ENCODE results near the gene NDUFA3. TPM values are rescaled to one million over a fixed set of nuclear protein-coding genes. Genes with fewer than 3 reads are reported as not detected.

The NDUFA3 gene
- total RNA-seq, 1 experiment from 2014 or later, result 34.1 TPM

DNA sequence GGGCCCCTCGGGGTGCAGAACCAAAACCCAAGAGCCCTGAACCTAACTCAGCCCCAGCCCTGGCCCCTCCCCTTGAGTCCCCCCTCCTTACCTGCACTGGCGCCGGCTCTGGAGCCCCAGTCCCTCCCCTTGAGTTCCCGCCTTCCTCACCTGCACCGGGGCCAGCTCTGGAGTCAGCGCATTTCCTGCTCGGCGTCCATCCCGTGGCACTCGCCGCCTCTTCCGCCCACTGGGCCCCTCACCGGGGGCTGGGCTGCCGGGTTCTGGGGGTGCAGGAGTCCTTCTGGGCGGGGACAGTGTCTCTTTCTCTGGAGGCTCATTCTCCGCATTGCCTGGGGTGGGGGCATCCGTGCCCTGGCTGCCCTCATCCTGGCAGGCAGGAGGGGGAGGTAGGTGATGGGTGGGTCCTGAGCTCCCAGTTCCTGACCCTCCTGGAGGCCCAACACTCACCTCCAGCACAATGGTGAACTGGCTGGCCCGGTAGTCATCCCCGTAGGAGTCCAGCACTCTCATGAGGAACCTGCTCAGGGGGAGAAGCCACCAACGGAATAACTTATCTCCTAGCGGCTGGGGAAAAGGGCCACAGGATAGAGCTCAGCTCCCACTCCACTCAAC lies 5.3 kb downstream of the NDUFA3 start:
- DNase-seq (ENCODE audit: low read depth), result no peak

DNA sequence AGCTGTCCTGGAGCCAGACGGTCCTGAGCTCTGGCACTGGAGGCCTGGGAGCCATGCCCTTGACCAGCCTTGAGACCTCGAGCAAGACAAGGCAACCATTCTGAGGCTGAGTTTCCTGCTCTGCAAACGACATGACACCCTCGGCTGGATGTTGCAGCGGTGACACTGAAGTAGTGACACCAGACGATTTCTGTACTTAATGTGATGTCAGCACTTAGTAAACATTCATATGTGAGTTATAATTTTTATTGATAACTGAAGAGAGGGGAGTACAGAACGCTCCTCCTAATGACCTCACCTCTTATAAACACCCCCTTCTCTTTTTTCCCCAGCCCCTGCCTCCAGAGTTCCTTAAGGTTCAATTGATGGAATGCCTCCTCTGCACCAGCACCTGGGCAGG lies 5.8 kb downstream of the NDUFA3 start:
- no peak for DNase-seq (ENCODE audit: low read depth)

DNA sequence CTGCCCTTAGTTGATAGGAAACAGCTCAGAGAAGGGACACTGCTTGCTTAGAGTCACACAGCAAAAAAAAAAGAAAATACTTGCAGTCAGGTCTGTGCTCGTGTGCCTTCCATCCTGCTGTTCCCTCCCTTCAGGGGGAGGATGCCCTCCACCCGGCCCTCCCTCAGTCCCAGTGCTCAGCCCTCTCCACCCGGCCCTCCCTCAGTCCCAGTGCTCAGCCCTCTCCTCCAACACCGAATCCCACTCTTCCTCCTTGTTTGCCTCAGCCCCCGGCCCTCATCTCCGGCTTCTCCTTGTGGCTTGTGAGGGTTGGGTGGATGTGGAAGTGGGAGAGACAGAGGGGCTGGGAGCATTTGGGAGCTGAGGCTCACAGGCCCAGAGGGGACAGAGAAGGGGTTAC lies 7.0 kb downstream of the NDUFA3 start:
- DNase-seq (ENCODE audit: low read depth), result no peak

DNA sequence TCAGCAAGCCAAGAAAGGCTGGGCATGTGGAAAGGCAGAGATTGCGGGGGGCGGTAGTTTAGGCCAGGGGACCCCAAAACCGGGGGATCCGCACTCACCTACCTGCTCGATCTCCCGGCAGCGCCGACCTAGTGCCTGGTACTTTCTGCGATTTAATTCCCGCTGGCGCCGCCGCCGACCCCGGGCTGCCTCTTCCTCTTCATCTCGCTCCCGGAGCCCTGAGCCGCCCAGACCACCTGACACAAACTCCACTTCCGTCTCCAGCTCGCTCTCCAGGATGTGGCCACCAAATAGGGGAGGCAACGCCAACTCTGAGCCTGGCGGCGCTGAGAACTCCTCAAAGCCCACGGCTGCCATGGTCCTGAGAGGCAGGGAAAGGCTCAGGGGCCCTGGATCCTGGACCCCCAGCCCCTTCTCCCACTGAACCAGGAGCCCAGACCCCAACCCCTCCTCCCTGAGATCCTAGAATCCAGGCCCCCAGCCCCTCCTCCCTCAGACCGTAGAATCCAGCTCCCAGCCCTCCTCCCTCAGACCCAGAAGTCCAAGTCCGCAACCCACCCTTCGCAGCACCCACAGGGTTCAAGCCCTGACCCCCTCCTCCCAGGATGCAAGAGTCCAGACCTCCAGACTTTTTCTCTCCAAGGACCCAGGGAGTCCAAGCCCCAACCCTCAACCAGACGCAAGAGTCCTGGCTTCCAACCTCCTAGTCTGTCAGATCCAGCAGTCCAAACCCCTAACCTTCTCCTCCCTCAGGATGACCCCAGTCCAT lies 11.9 kb downstream of the NDUFA3 start:
- peak; percentile 78 for DNase-seq (ENCODE audit: low read depth)

DNA sequence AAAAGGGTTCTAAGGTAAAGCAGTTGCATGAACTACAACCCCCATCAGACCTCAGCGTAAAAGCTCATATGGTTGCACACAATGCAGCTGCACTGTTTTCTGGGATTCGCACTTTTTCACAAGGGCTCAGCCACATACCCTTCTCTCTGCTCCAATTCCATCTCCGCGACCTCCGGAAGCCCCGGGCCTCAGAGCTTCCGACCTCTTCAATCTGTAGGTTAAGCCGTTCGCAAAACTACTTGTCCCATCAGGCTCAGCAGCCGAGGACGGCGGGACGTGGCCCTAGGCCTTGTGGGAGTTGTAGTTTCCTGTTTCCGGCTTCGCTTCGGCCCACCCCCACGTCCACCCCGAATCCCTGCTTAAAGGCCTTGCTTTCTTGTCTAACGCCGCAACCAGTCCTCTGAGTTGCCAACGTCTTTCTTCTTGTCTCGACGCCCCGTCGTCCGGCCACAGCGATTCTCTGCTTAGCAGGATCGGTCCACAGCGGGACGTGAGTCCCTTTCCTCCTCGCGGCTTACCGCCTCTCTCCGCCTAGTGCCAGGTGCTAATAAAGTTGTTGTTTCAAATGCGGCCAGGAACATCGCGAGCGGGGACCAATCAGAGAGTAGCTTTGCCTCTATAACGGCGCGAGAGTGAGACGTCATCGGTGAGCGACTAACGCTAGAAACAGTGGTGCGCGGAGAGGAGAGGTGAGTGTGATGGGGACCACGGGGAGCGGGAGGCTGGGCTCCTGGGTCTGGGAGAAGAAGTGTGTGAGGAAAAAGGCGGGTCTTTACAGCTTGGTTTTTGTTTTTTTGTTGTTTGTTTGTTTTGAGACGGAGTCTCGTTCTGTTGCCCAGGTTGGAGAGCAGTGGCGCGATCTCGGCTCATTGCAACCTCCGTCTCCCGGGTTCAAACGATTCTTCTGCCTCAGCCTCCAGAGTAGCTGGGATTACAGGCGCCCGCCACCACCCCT lies 12.7 kb downstream of the NDUFA3 start, which contains the start of the genes PRPF31 and TFPT:
TSS of gene PRPF31 (plus strand) at position 646 of the 955 bp plus-strand sequence. CDS start 2,525 bp downstream, outside the sequence.
TSS of gene TFPT (minus strand) at position 549 of the 955 bp plus-strand sequence. CDS start at position 161, 388 bp downstream.
- DNase-seq (ENCODE audit: low read depth), result peak; percentile 98

DNA sequence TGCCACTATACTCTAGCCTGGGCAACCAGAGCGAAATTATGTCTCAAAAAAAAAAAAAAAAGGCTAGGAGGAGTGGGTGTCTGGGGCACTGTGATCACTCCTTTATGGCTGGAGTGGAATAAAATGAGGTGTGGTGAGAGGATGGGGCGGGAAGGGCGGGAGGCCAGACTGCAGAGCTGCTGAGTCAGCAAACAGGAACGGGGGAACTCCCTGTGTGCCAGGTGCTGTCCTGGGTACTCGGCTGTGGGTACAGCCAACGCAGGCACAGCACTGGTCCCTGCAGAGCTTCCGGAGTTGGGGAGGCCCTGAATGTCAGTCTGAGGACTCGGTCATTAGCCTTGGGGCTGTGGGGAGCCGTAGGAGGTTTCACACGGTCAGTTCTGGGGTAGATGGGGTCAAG lies 18.6 kb downstream of the NDUFA3 start:
- no peak for DNase-seq (ENCODE audit: low read depth)

DNA sequence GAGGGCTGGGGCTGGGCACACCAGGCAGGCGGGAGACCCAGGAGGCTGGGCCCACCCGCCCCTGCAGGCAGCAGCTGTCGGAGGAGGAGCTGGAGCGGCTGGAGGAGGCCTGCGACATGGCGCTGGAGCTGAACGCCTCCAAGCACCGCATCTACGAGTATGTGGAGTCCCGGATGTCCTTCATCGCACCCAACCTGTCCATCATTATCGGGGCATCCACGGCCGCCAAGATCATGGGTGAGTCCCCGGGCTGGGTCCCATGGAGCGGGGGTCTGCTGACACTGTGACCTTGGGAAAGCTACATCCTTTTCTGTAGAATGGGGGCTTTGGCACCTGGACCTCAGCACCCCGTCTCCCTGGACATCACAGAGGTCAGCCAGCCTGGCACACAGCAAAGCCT lies 21.0 kb downstream of the NDUFA3 start:
- no peak for DNase-seq (ENCODE audit: low read depth)

DNA sequence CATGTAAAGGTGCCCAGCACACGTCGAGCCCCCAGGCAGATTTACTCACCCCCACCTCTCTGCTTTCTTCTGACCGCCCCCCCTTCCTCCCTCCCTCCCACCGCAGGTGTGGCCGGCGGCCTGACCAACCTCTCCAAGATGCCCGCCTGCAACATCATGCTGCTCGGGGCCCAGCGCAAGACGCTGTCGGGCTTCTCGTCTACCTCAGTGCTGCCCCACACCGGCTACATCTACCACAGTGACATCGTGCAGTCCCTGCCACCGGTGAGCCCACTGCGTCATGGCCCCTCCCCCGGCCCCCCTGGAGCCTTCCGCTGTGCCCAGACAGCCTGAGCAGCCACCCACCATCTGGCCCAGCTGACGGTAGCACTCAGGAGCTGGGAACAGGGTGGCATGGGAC lies 21.7 kb downstream of the NDUFA3 start:
- DNase-seq (ENCODE audit: low read depth), result no peak

DNA sequence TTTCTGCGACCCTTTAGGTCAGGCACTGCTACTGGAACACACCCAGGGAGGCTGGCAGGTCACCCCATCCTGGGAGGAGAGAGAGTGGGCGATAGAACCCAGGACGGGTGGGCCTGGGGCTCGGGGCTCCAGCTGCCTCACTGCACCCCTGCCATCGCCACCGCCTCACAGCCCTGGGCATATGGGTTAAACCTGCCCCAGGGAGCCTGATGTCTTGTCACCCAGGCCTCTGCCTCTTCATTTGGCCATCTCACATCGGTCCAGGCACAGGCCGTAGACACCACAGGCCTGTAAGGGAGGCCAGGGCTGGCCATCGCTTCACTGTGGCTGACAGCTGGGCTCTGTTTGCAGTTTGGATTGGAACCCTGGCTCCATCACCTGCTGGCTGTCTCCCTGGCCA lies 23.1 kb downstream of the NDUFA3 start:
- DNase-seq (ENCODE audit: low read depth), result no peak

DNA sequence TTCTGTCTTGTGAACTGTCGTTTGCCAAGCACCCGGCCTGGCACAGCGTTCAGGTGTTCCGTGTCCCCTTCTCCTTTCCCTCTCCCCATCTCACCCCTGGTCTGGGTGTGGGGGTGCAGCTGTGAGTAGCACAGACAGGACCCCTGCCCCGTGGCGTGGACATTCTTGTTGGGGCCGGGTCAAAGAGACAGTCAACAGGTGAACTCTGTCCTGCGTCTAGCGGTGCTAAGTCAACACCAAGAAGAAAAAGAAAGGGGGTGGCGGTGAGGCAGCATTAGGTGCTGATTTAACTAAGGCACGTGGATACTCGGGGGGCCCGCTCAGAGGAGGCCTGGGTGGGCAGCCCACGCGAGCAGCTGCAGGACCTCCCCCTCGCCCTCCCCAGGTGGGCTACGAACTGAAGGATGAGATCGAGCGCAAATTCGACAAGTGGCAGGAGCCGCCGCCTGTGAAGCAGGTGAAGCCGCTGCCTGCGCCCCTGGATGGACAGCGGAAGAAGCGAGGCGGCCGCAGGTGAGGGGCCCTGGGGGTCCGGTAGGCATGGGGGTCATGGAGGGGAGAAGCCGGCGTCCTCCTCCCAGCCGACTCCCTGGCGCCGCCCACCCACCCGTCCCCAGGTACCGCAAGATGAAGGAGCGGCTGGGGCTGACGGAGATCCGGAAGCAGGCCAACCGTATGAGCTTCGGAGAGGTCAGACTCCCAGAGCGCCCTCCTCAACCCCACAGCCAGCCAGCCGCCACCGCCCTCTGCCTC lies 25.2 kb downstream of the NDUFA3 start:
- DNase-seq (ENCODE audit: low read depth), result no peak

DNA sequence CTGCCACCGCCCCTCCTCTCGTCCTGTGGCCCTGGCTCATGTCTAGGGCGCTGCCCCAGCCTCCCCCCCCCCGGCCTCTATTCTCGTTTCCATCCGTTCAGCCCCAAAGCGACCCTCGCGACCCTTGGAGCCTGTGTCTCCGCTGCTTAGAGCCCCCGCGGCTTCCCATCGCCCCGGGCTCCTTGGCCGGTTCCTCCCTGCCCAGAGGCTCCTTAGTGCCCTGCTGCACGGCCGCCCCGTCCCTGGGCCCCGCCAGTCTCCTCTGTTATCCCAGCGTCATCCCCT lies 25.7 kb downstream of the NDUFA3 start:
- no peak for DNase-seq (ENCODE audit: low read depth)

DNA sequence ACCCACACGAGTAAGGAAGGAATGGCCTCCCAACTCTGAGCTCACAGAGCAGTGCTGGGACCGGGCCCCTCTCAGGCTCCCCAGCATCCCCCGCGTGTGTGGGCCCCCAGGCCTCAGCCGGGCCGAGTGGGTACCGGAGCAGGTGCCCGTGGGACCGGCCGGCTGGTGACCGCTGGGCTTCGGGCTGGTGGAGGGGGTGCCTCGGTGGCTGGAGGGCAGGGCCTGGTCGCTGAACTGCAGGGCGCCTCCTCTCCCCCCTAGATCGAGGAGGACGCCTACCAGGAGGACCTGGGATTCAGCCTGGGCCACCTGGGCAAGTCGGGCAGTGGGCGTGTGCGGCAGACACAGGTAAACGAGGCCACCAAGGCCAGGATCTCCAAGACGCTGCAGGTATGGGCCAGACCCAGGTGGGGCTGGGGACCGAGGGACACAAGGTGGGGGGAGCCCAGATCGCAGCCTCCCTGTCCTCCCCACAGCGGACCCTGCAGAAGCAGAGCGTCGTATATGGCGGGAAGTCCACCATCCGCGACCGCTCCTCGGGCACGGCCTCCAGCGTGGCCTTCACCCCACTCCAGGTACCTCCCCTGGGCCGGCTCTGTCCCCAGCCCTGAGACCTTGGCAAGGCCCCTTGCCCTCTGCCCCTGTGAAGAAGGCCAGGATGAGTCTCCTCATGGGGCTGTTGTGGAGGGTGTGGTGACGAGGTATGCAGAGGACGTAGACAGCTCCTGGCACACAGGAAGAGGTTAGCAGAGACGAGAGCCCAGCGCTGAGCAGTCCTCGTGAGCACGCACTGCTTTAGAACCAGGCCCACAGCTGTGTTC lies 26.4 kb downstream of the NDUFA3 start:
- DNase-seq (ENCODE audit: low read depth), result no peak

DNA sequence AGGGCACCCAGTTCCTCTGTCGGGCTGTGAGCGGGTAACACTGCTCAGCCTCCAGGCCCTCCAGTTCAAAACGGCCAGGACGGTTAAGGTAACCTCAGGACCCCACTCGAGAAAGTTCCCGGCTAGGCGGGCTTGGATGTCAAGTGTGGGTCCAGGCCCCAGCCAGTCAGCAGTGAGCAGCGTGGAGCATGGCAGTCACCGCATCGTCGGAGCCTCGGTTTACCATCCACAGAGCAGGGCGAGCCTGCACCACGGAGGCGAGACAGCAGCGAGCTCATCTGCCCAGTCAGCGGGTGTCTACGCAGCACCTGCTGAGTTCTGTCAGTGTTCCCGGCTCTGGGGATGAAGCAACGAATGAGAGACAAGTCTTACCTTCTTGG lies 27.0 kb downstream of the NDUFA3 start:
- no peak for DNase-seq (ENCODE audit: low read depth)

DNA sequence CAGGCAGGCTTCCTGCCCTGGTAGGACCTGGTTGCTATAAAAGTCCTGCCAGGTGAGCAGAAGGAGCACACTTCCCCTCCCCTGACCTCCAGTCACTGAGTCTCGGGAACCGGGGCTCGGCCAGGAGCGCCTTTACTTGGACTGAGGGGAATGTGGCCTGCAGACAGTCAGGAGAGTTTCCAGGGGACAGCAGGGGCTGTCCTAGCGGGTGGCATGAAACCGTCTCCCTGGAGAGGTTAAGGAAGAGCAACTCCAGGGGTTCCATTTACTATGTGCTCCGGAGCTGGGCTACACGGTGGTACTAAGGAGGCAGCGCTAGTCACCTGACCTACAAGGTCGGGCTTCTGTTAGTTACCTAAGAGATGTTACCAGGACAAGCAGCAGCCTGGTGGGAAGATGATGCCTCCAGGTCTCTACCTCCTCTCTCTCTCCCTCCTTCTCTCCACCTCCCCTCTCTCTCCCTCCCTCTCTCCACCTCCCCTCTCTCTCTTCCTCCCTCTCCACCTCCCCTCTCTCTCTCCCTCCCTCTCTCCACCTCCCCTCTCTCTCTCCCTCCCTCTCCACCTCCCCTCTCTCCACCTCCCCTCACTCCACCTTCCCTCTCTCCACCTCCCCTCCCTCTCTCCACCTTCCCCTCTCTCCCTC lies 30.8 kb downstream of the NDUFA3 start:
- DNase-seq (ENCODE audit: low read depth), result peak; percentile 72

DNA sequence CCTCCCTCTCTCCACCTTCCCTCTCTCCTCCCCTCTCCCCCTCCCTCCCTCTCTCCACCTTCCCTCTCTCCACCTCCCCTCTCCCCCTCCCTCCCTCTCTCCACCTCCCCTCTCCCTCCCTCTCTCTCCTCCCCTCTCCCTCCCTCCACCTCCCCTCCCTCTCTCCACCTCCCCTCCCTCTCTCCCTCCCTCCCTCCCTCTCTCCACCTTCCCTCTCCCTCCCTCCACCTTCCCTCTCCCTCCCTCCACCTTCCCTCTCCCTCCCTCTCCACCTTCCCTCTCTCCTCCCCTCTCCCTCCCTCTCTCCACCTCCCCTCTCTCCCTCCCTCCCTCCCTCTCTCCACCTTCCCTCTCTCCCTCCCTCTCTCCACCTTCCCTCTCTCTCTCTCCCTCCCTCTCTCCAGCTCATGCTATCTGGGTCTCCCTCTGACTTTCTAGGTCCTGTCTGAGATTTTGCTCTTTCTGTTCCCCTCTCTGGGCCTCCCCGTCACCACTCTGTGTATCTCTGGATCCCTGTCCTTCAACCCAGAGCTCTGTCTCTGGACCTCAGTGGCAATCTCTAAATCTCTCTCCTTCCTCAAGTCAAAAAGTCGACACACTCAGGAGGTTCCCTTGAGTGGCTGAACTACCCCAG lies 31.4 kb downstream of the NDUFA3 start:
- DNase-seq (ENCODE audit: low read depth), result no peak

DNA sequence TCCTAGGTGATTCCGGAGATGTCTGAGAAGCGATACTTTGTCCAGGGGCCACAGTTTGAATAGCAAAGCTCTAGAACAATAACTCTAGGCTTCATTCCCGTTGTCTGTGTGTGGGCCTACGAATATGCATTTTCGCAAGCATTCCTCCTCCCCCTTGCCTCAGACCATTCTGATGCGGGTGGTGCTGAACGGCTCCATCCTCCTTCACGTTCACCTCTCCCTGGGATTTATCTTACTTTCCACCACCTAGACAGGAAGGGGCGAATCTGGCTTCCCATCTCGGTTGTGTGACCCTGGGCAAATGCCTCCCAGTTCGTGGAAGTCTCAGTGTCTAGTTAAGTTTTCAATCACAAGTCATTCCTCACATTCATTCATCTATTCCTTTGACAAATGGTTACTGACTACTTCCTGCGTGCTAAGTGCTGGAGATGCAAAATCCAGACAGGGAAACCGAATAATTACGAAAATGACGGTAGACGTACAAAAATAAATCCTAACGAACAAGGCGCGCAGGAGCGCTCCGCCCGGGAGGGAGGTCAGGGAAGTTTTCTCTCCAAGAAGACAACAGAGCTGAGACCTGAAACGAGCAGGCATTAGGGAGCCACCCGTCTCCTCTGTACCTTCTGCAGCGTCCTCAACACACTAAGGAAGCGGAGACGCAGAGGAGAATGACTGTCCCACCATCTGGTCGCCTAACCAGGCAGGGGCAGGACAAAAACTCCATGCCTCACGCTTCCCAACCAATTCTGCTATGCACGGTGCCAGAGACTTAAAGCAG lies 33.6 kb downstream of the NDUFA3 start:
- DNase-seq (ENCODE audit: low read depth), result no peak

DNA sequence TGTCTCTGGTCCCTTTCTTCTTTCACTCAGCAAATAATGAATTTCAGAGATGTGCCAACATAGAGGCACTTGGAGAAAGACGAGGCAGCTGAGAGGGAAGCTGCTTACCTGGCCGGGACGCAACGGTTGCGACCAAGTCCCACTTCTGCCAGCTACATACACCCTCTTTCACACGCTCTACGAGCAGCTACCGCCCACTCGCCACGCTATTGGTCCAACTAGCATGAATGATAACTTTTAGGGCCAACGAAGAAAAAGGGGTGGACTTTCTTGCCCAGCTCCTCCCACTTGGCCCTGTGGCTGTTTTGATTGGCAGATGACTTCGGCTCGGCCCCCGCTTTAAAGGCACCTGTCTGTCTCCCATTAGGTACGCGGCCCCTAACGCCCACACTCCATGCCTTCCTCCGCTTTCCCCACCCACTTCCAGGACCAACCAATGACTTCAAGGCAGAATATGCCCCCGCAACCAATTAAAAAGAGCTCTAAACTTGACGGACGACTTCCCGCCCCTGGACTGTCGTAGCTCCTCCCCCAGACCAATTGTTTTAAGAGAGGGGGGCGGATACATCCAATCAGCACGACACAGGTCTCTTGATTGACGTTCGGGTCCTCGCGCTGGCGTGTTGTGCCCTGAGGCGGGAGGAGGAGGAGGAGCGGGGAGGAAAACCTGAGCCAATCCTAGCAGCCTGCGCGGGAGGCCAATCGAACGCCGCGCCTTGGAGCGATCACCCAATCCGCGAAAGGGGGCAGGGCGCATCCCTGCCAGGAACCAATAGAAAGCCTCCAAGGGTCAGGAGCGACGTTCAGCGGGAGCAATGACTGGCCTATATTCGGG lies 34.4 kb downstream of the NDUFA3 start:
- peak; percentile 100 for DNase-seq (ENCODE audit: low read depth)
